Fibroblast of skin of right biceps (primary cell): ENCODE results near the gene PRMT3.
"Not testable (repeated sequence)": the region's sequence is repeated elsewhere in the genome, so short reads cannot be mapped to it uniquely, and the experiment has no call there.

Source experiments
- DNase-seq: peaks from one replicate; pipeline ENCODE4 v3.0.0-alpha.2; 2013

The PRMT3 gene

DNA sequence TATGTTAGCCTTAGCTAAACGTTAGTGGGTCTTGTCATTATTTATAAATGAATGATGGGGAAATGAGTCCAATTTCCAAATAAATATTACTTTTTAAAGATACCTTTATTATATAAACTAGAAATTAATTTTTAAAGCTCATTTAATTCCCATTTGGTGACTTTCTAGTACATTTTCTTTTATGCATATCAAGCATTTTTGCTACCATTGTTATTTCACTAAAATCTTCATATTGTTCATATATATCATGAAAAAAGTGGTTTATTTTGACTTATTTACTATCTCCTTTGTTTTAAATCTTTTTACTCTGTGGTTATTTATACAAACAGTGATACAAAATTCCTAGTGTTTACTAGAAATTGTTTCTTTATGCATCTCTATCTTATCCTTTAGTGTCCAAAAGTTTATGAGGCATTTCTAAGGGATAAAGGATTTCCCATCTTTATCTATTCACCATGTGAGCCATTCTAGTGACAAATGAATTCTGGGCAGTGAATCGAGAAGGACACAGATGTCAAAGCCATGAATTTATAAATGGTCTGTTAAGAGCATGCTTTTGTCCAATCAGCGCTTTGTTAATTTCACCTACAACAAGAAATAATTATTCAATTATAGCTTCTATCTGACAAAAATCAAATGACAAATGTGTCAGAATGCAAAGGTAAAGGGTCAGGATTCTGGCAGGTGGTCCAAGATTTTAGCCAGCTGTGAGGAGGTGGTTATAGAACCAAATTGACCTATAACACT is 70.6 kb downstream of the PRMT3 start:
- DNase-seq, result no peak

DNA sequence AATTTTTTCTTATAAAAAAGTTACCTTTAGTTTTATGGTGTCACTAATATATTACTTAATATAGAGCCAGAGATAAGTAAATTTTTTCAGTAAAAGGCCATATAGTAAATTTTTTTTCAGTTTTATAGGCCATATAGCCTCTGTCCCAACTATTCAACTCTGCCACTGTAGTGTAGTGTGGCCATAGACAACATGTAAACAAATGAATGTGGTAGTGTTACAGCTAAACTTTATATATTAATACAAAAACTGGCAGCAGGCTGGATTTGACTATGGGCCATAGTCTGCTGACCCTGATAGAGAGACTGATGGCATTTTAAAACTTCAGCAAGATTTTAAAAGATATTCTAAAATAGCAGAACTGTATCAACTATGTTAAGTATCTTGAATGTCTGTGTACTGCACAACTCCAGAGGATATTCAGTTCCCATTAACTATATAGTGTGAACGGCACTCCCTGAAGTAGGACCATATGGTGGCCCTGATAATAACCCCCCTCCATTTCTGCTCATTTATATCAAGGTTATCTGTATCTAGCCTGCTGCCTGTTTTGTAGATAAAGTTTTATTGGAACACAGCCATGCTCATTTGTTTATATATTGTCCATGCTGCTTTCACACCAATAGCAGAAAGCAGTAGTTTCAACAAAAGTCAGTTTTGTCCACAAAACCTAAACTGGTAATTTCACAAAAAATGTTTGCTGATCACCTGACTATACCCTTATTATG is 71.6 kb downstream of the PRMT3 start:
- no peak for DNase-seq

DNA sequence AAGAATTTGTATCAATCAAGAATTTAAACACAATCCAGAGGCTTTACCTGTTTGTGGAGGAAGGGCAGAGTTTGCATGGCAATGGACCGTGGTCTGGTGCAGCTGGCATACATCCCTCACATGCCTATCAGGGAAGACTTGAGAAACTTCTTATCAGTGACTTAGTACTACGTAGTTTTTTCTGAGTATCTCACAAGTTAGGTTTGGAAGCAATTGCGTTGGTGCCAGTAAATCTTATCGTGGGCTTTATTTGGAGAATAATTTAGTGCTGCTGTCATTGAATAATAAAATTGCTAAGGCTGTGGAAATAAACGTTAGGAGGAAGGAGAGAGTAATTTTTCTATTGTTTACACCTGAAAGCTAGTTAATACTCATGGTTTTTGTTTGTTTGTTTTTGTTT is 72.3 kb downstream of the PRMT3 start:
- DNase-seq, result no peak

DNA sequence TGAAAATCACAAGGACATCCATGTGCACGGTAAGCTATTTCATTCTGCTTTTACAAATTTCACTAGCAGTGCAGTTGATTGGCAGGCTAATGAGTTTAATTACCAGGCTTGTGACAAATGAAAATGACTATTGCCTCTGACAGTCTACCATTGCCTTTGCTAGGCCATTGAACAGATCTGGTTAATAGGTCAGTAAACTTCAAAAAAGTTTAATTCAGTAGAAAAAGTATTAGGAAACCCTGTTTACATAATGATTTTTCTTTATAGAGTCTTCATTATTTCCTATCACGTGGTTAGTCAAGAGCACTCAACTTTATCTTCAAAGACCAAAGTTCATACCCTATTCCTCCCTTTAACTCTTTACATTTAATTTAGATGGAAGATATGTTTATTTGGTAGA is 77.0 kb downstream of the PRMT3 start:
- no peak for DNase-seq

DNA sequence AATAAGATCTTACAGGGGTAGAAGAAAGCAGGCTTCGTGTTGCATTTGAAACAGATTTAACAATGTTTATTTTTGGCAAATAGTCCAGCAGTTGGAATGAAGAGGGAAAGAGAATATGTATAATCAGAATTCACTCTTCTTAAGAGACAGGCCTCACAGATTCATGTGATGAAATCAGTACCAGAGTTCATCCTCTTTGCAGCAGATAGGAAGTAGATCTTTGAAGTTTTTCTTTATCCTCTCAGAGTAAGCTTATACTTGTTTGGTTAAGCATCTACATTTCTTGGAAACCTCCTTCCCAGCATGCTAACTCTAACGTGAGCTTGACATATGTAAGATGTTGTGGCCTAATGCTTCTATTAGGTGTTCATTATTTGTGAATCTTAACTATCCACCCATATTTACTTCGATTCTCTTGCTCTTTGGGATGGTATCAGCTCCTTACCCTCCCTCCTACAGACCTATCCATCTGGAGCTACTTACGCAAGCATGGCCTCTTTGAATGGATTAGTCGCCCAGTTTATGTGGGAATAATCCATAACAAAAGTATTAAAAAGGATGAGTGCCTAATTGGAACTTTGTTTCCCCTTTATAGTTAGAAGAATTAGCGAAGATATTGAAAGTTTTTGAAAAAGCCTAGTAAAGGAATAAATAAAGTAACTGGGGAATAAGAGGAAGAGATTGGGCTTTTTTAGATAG is 80.1 kb downstream of the PRMT3 start:
- DNase-seq, result no peak

DNA sequence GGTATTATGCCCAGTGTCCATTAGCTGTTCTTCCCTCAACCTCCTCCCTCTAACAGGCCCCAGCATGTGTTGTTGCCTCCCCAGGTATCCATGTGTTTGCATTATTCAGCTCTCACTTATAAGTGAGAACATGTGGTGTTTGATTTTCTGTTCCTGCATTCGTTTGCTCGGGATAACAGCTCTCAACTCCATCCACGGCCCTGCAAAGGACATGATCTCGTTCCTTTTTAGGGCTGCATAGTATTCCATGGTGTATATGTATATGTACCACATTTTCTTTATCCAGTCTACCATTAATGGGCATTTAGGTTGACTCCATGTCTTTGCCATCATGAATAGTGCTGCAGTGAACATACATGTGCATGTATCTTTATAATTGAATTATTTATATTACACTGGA is 82.8 kb downstream of the PRMT3 start:
- DNase-seq, result no peak

DNA sequence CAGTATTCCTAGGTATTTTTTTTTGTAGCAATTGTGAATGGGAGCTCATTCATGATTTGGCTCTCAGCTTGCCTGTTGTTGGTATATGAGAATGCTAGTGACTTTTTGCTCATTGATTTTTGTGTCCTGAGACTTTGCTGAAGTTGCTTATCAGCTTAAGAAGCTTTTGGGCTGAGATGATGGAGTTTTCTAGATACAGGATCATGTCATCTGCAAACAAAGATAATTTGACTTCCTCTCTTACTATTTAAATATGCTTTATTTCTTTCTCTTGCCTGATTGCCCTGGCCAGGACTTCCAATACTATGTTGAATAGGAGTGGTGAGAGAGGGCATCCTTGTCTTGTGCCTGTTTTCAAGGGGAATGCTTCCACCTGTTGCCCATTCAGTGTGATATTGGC is 84.4 kb downstream of the PRMT3 start:
- DNase-seq, result not testable (repeated sequence)

DNA sequence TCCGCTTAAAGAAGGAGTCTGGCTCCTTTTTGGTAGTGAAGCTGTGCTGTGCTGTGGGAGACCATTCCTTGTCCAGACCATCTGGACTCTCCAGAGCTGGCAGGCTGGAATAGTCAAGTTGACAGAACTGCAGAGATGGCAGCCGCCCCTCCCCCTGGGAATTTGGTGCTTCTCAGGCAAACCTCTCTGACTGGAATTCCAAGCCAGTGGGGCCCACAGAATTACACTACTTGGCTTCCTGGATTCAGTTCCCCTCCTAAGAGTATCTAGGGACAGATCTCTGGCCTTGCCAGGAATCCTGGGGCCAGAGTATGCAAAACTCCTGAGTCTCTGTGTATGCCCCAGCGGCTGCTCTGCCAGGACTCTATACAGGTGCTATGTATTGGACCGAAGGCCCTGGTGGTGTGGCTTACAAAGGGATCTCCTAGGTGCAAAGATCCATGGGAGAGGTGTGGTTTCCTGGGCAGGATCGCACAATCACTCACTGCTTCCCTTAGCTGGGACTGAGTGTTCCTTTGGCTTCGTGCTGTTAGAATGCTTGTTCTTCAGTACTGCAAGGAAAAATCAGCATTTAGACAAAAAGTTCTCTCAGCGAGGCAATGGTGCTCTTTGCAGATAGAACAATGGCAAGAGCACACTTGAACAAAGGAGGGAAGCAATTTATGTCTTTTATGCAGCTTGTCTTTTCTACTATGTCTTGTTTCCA is 86.8 kb downstream of the PRMT3 start:
- no peak for DNase-seq

DNA sequence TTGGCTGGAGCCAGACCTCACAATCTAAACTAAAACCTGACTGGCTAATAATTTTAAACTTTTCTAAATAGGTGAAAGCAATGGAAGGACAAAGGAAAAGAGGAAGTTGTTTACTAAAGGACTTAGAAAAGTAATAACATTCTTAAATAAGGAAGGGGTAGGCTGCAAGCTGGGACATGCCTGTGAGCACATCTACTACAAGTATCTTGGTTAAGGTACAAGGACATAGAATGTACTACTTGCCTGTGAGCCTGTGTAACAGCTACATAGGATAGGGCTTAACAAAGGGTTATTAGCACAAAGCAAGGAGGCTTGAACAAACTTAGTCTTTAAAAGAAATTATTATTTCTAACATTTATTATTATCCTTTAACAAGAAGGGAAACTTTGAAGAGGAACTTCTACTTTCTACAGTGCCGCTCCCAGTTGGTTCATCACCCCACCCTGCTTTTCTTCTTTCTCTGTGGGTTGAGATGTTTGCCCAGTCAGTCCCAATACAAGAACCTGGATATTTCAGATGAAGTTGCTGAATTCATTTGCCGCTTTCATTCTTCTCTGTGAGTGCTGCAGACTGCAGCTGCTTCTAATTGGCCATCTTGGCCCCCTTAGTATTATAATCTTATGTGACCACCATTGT is 87.5 kb downstream of the PRMT3 start:
- DNase-seq, result no peak

DNA sequence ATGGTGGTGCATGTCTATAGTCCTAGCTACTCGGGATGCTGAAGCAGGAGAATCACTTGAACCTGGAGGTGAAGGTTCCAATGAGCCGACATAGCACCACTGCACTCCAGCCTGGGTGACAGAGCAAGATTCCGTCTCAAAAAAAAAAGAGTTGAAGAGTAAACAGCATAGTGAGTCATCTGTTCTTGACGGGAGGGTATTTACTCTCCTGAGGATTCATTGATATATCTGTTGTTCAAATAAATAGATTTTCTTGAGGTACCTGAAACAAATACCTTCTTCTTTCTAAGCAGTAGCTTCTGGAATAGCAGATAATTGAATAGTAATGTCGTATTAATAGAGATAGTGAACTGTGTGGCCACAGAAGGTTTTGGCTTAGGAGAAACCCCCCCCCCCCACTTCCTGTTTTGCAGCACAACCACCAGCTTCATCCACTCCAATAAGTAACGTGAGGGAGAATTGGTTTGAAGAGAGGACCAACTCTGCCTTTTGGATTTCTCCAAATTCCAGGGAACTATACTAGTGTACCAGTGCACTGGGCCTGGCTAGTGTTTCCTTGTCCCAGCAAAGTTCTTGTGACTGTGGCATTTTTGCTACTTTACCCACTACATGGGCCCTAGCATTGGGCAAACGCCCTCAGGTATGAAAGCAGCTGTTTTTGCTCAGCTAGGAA is 90.0 kb downstream of the PRMT3 start:
- DNase-seq, result no peak

DNA sequence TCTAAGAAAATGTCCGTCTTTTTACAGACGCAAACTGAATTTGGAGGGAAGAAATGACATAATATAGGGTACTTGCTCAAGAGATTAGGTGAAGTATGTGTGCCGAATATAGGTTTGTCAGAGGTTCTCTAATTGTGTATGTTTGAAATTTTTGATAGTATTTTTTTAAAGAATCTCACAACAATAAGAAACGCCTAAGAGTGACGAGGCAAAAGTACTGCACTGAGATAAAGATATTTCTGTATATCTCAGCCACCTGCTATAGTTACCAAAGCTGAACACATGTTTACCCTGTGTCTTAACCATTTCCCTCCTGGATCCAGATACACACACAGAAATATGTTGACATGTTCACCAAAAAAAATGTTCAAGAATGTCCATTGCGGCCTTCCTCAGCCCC is 92.0 kb downstream of the PRMT3 start:
- no peak for DNase-seq

DNA sequence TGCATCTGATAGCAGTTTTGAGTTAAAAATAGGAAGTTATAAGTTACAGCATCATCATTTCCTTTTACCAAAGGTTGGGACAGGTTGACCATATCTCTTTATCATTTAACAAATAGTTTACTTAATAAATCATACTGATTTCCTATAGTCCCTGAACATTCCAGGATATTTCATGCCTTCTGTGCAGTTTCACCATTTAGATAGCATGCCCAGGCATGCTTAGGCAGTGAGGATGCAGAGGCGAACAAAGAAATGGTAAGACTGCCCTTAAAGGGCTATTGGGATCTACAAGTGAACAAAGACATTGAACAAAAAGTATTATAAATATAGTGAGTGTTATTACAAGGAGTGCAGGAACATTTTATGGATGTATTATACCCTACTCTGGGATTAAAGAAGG is 96.4 kb downstream of the PRMT3 start:
- DNase-seq, result no peak

DNA sequence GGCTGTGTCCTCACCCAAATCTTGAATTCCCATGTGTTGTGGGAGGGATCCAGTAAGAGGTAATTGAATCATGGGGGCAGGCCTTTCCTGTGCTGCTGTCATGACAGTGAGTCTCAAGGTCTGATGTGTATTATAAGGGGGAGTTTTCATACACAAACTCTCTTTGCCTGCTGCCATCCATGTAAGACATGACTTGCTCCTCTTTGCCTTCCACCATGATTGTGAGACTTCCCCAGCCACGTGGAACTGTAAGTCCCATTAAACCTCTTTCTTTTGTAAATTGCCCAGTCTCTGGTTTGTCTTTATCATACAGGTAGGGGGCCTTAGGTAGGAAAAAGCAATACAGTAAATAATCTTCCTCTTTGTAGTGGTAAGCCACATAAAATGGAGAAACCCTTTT is 96.9 kb downstream of the PRMT3 start:
- not testable (repeated sequence) for DNase-seq

DNA sequence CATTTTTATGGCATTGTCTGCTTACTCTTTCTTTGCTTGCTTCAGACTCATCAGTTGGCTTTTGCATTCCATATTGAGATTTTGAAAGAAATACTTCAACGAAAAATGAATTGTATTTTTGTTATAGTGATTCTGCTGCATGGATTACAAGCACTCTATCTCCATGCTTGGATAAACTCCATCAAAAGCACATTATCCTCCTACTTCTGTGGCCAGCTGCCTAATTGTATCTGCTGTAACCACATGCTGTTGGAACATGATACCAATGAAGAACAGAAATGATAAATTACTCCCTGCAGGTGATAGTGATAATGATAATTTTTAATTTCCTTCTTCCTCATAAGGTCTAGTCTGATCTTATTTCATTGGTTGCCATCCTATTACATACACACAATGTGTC is 100.8 kb downstream of the PRMT3 start:
- DNase-seq, result no peak

DNA sequence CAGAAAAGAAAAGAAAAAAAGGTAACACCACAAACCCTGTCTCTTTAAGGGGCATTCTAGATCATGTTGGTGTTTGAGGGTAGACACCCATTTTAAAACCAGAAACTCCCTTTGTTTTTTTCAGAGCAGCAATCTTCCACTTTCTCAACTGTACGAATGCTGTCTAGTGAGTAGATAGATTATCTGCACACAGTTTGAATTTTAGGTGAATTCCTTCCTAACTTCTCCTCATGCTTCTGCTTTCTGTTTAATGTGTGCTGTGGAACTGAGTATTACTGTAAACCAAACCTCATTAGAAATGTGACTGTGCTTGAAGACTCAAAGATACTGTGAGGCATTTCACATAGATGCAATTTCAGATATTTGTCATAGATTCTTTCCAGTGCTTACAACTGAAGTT is 102.4 kb downstream of the PRMT3 start:
- no peak for DNase-seq

DNA sequence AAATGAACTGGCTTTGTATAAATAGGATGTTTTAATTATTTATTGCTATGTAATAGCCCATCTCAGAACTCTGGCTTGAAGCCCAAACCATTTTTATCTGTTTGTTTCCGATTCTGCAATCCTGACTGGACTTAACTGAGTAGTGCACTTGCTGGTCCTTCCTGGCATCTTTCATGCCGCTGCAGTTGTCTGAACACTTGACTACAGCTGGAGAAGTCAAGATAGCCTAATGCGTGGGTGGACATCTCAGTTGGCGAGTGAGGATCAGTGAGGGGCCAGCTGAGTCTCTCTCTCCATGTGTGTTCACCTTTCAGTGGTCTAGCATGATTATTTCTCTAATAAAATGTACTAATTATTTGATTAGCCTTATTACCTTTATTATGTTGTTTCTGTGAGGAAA is 105.8 kb downstream of the PRMT3 start:
- DNase-seq, result no peak

DNA sequence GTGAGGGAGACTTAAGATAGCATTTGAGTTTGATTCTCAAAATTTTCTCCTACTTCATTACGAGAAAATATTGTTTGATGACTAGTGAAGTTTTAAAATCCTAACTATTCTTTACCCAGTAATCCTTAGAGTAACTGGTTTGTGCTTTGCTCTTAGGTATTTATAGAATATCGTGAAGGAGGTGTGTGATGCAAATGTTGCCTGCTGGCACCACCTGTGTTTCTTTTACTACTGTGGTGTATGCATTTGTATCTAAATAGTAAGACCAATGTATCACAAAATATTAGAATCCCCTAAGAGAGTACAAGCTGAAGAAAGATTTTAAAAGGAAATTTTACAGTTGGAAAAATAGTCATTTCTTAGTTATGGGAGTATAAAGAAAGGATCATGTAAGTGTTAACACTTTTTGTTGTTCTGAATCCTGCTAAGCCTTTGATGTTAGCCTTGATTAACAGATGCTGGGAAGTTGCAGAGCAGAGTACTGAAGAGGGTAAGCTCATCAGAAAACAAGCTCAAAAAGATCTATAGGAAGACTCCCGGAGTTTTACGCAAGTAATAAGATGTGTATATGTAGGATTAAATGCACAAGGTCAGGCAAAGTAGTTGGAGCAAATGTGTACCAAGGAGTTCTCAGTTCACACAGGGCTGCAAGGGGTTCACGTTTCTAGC is 109.7 kb downstream of the PRMT3 start:
- no peak for DNase-seq

DNA sequence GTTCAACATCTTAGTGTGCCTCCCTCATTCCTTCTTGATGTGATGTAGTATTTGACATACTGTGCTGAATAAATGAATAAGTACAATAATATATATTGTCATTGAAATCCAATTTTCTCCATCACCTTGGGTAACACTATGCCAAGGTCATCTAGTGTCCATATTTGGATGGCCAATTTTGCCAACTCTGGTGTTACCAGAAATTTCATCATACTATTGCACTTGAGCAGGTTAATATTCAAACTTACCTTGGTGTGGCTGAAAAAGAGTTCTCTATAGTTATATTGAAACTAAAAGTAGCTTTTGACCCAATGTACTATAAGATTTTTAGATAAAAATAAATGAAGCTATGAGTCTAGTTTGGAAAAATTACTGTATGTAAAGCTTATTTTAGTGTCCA is 113.7 kb downstream of the PRMT3 start:
- no peak for DNase-seq

DNA sequence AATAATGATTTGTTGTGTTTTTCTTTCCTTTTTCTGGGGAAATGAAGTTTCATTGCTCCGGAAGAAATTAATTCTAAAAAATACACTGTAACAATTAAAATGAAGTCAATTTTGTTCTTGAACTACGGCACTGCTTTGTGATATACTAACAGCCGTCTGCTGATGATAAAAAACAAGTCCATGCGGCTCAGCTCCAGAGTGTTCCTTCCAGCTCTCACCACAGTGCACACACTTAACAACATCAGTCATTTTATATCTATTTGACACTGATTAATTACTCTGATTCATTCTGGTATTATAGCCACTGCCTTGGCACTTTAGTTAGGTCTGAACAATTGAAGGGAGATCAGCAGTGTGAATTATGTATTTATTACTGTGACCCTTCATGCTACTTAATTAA is 114.5 kb downstream of the PRMT3 start:
- no peak for DNase-seq

DNA sequence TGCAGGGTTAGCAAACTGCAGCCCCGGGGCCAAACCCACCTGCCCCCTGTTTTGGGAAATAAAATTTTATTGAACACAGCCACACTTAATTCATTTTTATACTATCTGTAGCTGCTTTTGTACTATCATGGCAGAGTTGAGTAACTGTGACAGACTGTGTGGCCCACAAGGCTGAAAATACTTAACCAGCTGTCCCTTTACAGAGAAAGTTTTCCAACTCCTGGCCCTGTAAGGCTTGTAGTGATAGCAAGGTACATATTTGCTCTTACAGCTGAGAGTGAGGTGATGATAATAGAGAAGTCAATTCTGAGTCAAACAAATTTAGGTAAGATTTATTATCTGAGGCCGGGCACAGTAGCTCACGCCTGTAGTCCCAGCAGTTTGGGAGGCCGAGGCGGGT is 124.5 kb downstream of the PRMT3 start:
- DNase-seq, result no peak

DNA sequence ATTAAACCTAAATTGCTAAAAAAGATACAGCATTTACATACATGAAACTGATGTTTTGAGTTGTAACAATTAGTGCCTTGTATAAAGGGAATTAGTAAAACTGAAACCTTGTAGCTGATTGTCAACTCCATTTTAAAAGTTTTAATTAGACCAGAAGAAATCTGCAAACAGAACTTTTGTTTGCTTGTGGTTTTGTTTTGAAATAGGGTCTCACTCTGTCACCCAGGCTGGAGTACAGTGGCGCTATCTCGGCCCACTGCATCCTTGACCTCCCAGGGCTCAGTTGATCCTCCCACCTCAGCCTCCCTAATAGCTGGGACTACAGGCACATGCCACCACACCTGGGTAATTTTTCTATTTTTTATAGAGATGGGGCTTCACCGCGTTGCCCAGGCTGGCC is 125.4 kb downstream of the PRMT3 start:
- no peak for DNase-seq

DNA sequence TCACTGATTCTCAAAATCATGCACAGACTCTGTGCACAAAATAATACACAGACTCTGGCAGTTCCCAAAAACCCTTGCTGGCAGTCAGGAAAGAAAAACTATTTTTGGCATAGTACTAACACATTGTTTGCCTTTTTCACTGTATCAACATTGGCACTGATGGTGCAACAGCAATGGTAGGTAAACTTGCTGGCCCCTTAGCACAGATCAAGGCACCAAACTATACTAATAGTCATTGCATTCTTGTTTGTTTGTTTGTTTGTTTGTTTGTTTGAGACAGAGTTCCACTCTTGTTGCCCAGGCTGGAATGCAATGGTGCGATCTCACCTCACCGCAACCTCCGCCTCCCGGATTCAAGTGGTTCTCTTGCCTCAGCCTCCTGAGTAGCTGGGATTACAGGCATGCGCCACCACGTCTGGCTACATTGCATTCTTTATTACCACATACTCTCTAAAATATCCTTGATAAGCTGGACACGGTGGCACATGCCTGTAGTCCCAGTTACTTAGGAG is 130.9 kb downstream of the PRMT3 start:
- DNase-seq, result no peak
